Chondrocyte (in vitro differentiated cells): Measurements from ENCODE around the gene KIR3DL2. TPM values are rescaled to one million over a fixed set of nuclear protein-coding genes. Genes with fewer than 3 reads are reported as not detected.

Experiments
- total RNA-seq: library from RNA; stranded (reverse); gene quantifications from 3 replicates; pipeline ENCODE4 v1.2.1, GENCODE V29; 2021

Gene KIR3DL2
- total RNA-seq, 1 donor from 2014 or later: not detected

Other genes with a start within 250 kb of the KIR3DL2 start
- not detected in 3 replicates for gene LILRB1, start 220.0 kb upstream of the KIR3DL2 start, total RNA-seq
- not detected in 3 replicates for gene LILRB4, start 187.5 kb upstream of the KIR3DL2 start, total RNA-seq
- not detected in 3 replicates for gene KIR3DL3, start 126.0 kb upstream of the KIR3DL2 start, total RNA-seq
- gene KIR2DL3, start 111.9 kb upstream of the KIR3DL2 start, total RNA-seq: not detected in 3 replicates
- not detected in 3 replicates for gene KIR2DL1, start 80.7 kb upstream of the KIR3DL2 start, total RNA-seq
- not detected in 3 replicates for gene KIR2DL4, start 46.8 kb upstream of the KIR3DL2 start, total RNA-seq
- not detected in 3 replicates for gene KIR3DL1, start 34.0 kb upstream of the KIR3DL2 start, total RNA-seq
- gene KIR2DS4, start 17.8 kb upstream of the KIR3DL2 start, total RNA-seq: not detected in 3 replicates
- gene FCAR, start 23.8 kb downstream of the KIR3DL2 start, total RNA-seq: not detected in 3 replicates
- not detected in 3 replicates for gene NCR1, start 55.7 kb downstream of the KIR3DL2 start, total RNA-seq
- gene NLRP7, start 97.1 kb downstream of the KIR3DL2 start, total RNA-seq: not detected in 3 replicates
- 19.1 to 21.7 TPM (median 21.1 TPM) in 3 replicates for gene NLRP2, start 115.9 kb downstream of the KIR3DL2 start, total RNA-seq
- 0.51 TPM in 1 of 3 replicates, not detected in the others for gene GP6, start 187.8 kb downstream of the KIR3DL2 start, total RNA-seq
- gene RDH13, start 212.7 kb downstream of the KIR3DL2 start, total RNA-seq: 9.7 to 13.7 TPM (median 11.1 TPM) in 3 replicates
- 4.1 to 7.9 TPM (median 6.8 TPM) in 3 replicates for gene EPS8L1, start 225.4 kb downstream of the KIR3DL2 start, total RNA-seq